Measurements from ENCODE around the gene ABCC5. TPM values are rescaled to one million over a fixed set of nuclear protein-coding genes. Genes with fewer than 3 reads are reported as not detected.

ABCC5 gene
- total and polyA plus RNA-seq, 2 of the 8 experiments (the other 6 are each of a cell fraction or from before 2014, with no cell fraction given), result 25.3 to 40.8 TPM

DNA sequence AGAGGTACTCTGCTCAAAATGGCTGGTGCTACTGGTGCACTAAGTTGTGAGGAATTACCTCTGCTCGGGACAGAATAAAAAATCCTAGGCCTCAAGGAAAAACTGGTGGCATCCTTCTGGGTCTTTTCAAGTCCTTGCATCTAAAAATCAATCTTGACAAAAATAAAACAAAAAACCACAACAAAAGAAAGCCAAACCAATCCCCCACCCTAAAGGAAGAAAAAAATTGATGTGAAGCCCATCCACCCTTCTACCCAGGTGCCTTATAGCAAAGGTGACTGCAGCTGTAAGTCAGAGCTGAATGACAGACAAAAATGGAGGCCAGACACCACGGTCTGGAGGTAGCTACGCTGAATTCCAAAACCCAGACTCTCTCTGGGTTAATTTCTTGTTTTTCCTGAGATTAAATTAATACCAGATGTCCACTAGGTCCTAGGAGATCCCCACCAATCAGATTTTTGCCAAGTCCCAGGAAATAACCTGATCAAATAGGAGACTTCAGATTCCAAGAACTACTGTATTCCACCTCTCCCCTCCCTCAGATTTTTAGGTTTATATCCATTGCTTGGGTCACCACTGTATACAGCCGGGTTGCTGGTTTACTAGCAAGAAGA lies 33.5 kb downstream of the ABCC5 start:
- Histone ChIP-seq H3K9me3 (ENCODE audit: insufficient read depth in 2 of 2, low read depth in 1 of 2, low read length in 1 of 2) (no peaks in the 10 kb centered on the region), H3K27me3 (replicated peaks in 1 of 4; ENCODE audit: control insufficient read depth in 3 of 4, extremely low read depth in 1 of 4, insufficient read depth in 3 of 4, low read length in 3 of 4) (no peaks in the 10 kb centered on the region), H3K4ac (replicated peaks; ENCODE audit: insufficient read length, low read depth, low read length) (no peak overlapping the region), H3K4me1 (replicated peaks in 1 of 4; ENCODE audit: control insufficient read depth in 3 of 4, insufficient read depth in 4 of 4, low read length in 3 of 4) (peaks cover 2 to 11% (median 7%) of the 10 kb centered on the region in 4 experiments; a peak in 6 of 7 replicates), H3K4me2 (ENCODE audit: insufficient read depth in 1 of 2, low read depth in 2 of 2, low read length in 2 of 2) (peak overlapping the region; percentile 7 to 15; a peak in 1 of 4 replicates), H3K23ac (ENCODE audit: insufficient read length) (no peak overlapping the region), H4K8ac (ENCODE audit: extremely low read depth, insufficient read depth, low read length) (no peak overlapping the region), H4K5ac (ENCODE audit: insufficient read length, low read depth, low read length) (no peak overlapping the region), H3K18ac (ENCODE audit: extremely low read depth, low read length) (no peak overlapping the region), H2AK5ac (ENCODE audit: low read depth, low read length) (no peak overlapping the region; the same call in 1 of the 2 replicates), H2BK12ac (ENCODE audit: low read depth, low read length) (no peak overlapping the region), H2BK15ac (ENCODE audit: low read length) (no peak overlapping the region), H3K9ac (replicated peaks in 1 of 4; ENCODE audit: extremely low read depth in 1 of 4, low read depth in 3 of 4, low read length in 3 of 4) (no peak overlapping the region), H2BK5ac (ENCODE audit: low read depth, low read length) (no peak overlapping the region), H3K79me2 (ENCODE audit: control insufficient read depth in 1 of 2, insufficient read depth in 2 of 2, low read length in 2 of 2) (no peaks in the 10 kb centered on the region), H3K14ac (ENCODE audit: insufficient read length) (no peak overlapping the region), H3K27ac (ENCODE audit: low read depth, low read length) (no peak overlapping the region), H3K36me3 (ENCODE audit: control insufficient read depth in 2 of 4, insufficient read depth in 4 of 4, low read length in 3 of 4) (peaks cover 3 to 23% (median 12%) of the 10 kb centered on the region in 4 experiments; a peak in 6 of 8 replicates), H3K56ac (replicated peaks; ENCODE audit: insufficient read length, low read depth, low read length) (no peak overlapping the region), H3K4me3 (ENCODE audit: extremely low read depth in 1 of 4, insufficient read depth in 2 of 4, low read depth in 3 of 4, low read length in 4 of 4) (no peak overlapping the region), H2AFZ (ENCODE audit: low read length) (no peak overlapping the region), H4K20me1 (replicated peaks in 1 of 2; ENCODE audit: control insufficient read depth in 1 of 2, insufficient read depth in 2 of 2, low read length in 2 of 2) (peaks cover 0 to 1% of the 10 kb centered on the region in 2 experiments), H4K91ac (replicated peaks; ENCODE audit: insufficient read length, low read length) (no peak overlapping the region), H2BK20ac (ENCODE audit: low read length) (no peak overlapping the region), H3K23me2 (ENCODE audit: low read depth, low read length) (peaks cover 2% of the 10 kb centered on the region; the same call in 1 of the 2 replicates), H2BK120ac (replicated peaks; ENCODE audit: low read depth, low read length) (no peak overlapping the region), H3K79me1 (ENCODE audit: low read depth, low read length) (no peaks in the 10 kb centered on the region; the same call in 1 of the 2 replicates)
- no peak for TF ChIP-seq RFX5 (IDR thresholded peaks at IDR 0.05; ENCODE audit: borderline replicate concordance, low read depth, low read length)
- TF ChIP-seq YY1 (IDR thresholded peaks at IDR 0.05; ENCODE audit: low read depth, low read length), result 0 out of 2 replicates have a peak, but pooled peaks have one; percentile 27
- ChIA-PET CTCF (ENCODE audit: partially characterized antibody) (interaction anchor here (0.5 kb wide), 1 partner anchor 134 kb away, joined by 3 read pairs; no protein-coding TSS in a partner anchor), POLR2A (ENCODE audit: partially characterized antibody) (no interaction called here)
- 90% methylated on average over 4 of the region's 4 CpGs; no CpG with 5 or more reads in 1 of the 2 experiments for WGBS, 2 experiments (ENCODE audit: extremely low coverage in 1 of 2, insufficient coverage in 1 of 2, insufficient read length in 1 of 2, insufficient replicate concordance in 2 of 2, low coverage in 1 of 2, low lambda C conversion rate in 2 of 2, missing lambda C conversion rate in 1 of 2)
- DNase-seq (ENCODE audit: low read depth in 1 of 2, low spot score in 2 of 2) (no peak), FAIRE-seq (no peak)

Data from H1 (cell line).